GM12864 (cell line): ENCODE measurements around the gene BCAS2.

ENCODE experiments used
- DNase-seq: peaks from one replicate; pipeline ENCODE4 v3.0.0-alpha.2; 2011; ENCODE audit warnings: low read depth
- H3K4me3 ChIP-seq: 2 replicates; pipeline ENCODE4 v1.5.1; 2011; ENCODE audit warnings: mild to moderate bottlenecking, low read depth, low read length, control low read depth
- TF ChIP-seq, protein P1 (sequence below): IDR thresholded peaks from 2 replicates; pipeline ENCODE4 v1.5.1; 2011; ENCODE audit warnings: low read depth, mild to moderate bottlenecking, moderate library complexity, low read length, control low read depth, inconsistent platforms; ENCODE audit errors: missing control alignments

Gene BCAS2

DNA sequence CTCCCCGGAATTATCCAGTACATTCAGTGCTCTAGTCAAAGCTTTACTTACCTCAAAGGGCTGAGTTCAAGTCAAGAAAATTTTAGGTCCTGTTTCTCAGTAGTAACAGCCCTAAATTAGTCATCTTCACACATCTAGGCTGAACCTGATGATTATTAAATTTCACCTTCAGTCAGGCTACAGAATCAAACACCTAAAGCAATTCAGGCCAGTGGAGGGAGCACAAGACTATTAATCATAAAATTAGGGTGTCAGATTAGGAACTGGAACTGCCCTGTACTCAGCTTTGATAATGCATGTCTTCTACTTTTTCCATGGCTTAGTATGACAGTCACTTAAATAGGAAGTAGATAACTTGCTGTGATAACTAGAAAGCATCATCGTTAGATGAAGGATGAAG, 28.4 kb upstream of the BCAS2 start:
- H3K4me3 ChIP-seq, result no peak overlapping the region
- DNase-seq, result no peak
- TF ChIP-seq, protein P1, sequence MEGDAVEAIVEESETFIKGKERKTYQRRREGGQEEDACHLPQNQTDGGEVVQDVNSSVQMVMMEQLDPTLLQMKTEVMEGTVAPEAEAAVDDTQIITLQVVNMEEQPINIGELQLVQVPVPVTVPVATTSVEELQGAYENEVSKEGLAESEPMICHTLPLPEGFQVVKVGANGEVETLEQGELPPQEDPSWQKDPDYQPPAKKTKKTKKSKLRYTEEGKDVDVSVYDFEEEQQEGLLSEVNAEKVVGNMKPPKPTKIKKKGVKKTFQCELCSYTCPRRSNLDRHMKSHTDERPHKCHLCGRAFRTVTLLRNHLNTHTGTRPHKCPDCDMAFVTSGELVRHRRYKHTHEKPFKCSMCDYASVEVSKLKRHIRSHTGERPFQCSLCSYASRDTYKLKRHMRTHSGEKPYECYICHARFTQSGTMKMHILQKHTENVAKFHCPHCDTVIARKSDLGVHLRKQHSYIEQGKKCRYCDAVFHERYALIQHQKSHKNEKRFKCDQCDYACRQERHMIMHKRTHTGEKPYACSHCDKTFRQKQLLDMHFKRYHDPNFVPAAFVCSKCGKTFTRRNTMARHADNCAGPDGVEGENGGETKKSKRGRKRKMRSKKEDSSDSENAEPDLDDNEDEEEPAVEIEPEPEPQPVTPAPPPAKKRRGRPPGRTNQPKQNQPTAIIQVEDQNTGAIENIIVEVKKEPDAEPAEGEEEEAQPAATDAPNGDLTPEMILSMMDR, result no peak

DNA sequence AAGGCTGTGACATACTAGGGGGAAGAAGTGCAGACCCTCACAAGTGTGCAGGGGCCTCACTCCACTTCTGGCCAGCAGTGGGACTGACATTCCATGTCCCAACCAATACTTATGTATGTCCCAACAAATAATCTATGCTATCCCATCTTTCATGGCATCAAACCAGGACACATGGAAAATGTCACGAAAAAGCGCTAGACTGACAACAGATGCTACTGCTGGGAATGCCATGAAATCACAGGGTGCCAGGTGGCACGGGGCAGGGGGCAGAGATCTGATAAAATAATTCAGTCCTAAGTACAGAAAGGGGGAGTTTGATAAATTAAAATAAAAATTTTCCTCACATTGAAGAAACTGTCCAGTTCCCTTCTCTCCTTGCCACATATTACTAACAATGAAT, 27.6 kb upstream of the BCAS2 start:
- TF ChIP-seq, protein P1, result no peak

DNA sequence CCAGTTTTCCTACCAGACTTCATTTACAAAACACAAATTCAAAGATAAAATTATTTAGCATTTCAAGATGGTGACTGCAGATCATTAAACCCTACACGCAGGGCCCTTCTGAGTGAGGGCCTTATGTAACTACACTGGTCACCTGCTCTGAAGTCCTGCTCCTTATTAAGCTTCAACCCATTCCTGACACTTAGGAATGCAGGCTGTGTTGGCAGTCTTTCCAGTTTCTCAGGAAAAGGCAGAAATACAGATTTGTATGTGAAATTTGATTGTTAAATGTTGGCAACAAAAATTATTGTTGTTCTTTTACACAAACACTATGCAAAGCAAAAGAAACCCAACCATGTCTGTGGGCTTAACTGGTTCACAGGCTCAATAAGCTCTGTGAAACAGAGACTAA, 25.8 kb upstream of the BCAS2 start:
- TF ChIP-seq, protein P1, result no peak
- no peak overlapping the region for H3K4me3 ChIP-seq
- no peak for DNase-seq

More for the DNA sequence above, 27.6 kb upstream of the BCAS2 start:
- no peak overlapping the region for H3K4me3 ChIP-seq
- DNase-seq, result no peak

DNA sequence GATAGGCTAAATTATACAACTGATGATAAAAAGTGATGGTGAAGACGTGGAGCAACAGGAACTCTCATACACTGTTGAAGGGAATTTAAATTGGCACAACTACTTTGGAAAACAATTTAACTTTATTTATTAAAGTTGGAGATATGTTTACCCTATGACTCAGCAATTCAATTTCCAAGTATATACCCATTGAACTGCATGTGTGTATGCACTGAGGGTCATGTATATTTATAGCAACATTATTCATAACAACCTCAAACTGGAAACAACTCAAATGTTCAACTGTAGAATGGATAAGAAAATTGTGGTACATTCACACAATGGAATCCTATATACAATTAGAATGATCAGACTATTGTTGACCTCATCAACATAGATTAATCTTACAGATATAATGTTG, 16.5 kb upstream of the BCAS2 start:
- DNase-seq, result no peak
- TF ChIP-seq, protein P1, result no peak
- no peak overlapping the region for H3K4me3 ChIP-seq

DNA sequence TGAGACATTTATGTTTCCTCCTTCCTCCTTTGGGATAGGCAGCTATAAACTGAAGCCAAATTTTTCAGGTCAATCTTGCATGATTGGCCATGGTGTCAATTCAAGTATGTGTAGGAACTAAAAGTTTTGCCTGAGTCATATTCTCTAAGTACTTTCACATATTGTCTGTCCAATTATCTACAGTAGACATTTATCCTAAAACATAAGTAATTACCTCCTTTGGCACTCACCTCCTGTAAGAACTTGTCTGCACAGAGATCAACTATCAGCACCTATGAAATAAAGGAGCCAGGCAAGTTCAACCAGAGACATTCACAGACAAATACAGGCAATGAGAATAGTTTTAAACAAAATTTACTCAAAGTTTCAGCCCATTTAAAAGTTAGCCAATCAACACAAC, 14.2 kb upstream of the BCAS2 start:
- TF ChIP-seq, protein P1, result no peak
- H3K4me3 ChIP-seq, result no peak overlapping the region
- no peak for DNase-seq

DNA sequence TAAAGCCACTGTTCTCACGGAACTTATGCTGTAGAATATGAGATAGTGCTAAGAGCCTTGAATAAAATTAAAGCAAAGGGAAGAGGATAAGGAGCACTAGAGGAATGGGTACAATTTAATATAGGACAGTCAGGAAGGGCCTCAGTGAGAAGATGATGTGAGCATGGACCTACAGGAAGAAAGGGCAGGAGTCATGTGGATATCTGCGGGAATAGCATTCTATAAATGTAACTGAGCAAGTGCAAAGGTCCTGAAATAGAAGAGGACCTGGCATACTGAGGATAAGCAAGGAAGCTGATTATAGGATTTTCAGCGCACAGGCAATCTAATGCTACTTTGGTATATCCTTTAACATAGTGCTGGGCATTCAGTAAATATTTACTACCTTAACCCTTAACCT, 12.6 kb upstream of the BCAS2 start:
- no peak overlapping the region for H3K4me3 ChIP-seq
- no peak for DNase-seq
- TF ChIP-seq, protein P1, result no peak

DNA sequence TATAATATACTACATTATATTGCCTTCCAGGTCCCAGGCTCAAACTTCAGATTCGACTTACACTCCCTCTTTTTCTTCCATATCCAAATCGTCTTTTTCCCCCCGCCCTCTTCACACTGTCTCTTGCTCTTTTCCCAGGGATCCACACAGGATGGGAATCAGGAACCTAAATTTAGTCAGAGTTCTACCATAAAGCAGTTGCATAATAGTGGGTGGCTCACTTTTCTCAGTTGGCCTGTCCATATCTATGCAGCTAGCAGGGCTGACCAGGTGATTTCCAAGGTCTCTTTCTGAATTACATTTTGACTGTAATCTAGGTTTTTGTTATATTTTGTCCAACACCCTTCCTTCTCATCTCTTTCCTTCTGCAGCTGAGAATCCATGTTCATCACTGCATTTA, 7.7 kb upstream of the BCAS2 start:
- TF ChIP-seq, protein P1, result no peak
- DNase-seq, result no peak
- no peak overlapping the region for H3K4me3 ChIP-seq
